Neuron (in vitro differentiated cells): ENCODE data around the gene RARRES1.

ENCODE experiments used
- H2AFZ ChIP-seq: one replicate; pipeline ENCODE4 v1.6.1; 2013; ENCODE audit warnings: low read depth, mild to moderate bottlenecking, inconsistent platforms, low read length, moderate library complexity
- H3K27me3 ChIP-seq: one replicate; pipeline ENCODE4 v1.6.1; 2013; ENCODE audit warnings: low read length; ENCODE audit not compliant: insufficient read depth
- H3K36me3 ChIP-seq: one replicate; pipeline ENCODE4 v1.6.1; 2013; ENCODE audit warnings: low read length; ENCODE audit not compliant: insufficient read depth
- H3K4me1 ChIP-seq: one replicate; pipeline ENCODE4 v1.6.1; 2013; ENCODE audit warnings: low read length; ENCODE audit not compliant: insufficient read depth
- H3K4me3 ChIP-seq: 2 replicates; pipeline ENCODE4 v1.5.1; 2013; ENCODE audit warnings: mild to moderate bottlenecking, low read length, moderate library complexity
- H3K9me3 ChIP-seq: one replicate; pipeline ENCODE4 v1.6.1; 2013; ENCODE audit warnings: low read length

The RARRES1 gene

GRCh38 chr3:158731938-158732855, at the start of gene RARRES1:
RARRES1 (minus strand) TSS chr3:158732457; CDS start chr3:158732415, 42 bp downstream.
- no peak within 1 kb of the TSS for H2AFZ ChIP-seq
- no peak within 1 kb of the TSS for H3K4me3 ChIP-seq
- no peaks in the 10 kb centered on the region for H3K36me3 ChIP-seq
- no peaks in the 10 kb centered on the region for H3K4me1 ChIP-seq
- H3K27me3 ChIP-seq, result no peaks in the 10 kb centered on the region
- H3K9me3 ChIP-seq, result no peaks in the 10 kb centered on the region

- H3K27me3 ChIP-seq, result no peaks in the 10 kb centered on the region
- no peaks in the 10 kb centered on the region for H3K9me3 ChIP-seq
- no peaks in the 10 kb centered on the region for H3K4me1 ChIP-seq
- no peak overlapping the region for H2AFZ ChIP-seq
- no peaks in the 10 kb centered on the region for H3K36me3 ChIP-seq
- no peak overlapping the region for H3K4me3 ChIP-seq
These were observed 49.6 kb upstream of the RARRES1 start for GRCh38 chr3:158781849-158782248.

- no peak overlapping the region for H2AFZ ChIP-seq
- no peaks in the 10 kb centered on the region for H3K36me3 ChIP-seq
- H3K27me3 ChIP-seq, result no peaks in the 10 kb centered on the region
- H3K9me3 ChIP-seq, result no peaks in the 10 kb centered on the region
- no peaks in the 10 kb centered on the region for H3K4me1 ChIP-seq
- H3K4me3 ChIP-seq, result no peak overlapping the region
These were observed 48.9 kb upstream of the RARRES1 start for GRCh38 chr3:158781191-158781590.

GRCh38 chr3:158780766-158781165, 48.5 kb upstream of the RARRES1 start:
- H3K4me1 ChIP-seq, result no peaks in the 10 kb centered on the region
- no peaks in the 10 kb centered on the region for H3K36me3 ChIP-seq
- H3K4me3 ChIP-seq, result no peak overlapping the region
- no peaks in the 10 kb centered on the region for H3K27me3 ChIP-seq
- no peaks in the 10 kb centered on the region for H3K9me3 ChIP-seq
- no peak overlapping the region for H2AFZ ChIP-seq

GRCh38 chr3:158777161-158777873, 45.1 kb upstream of the RARRES1 start:
- Histone ChIP-seq H3K4me3 (no peak overlapping the region), H2AFZ (no peak overlapping the region), H3K4me1 (no peaks in the 10 kb centered on the region), H3K36me3 (no peaks in the 10 kb centered on the region), H3K9me3 (no peaks in the 10 kb centered on the region), H3K27me3 (no peaks in the 10 kb centered on the region)

- H3K4me3 ChIP-seq, result no peak overlapping the region
- H3K4me1 ChIP-seq, result no peaks in the 10 kb centered on the region
- H3K9me3 ChIP-seq, result no peaks in the 10 kb centered on the region
- H2AFZ ChIP-seq, result no peak overlapping the region
- H3K36me3 ChIP-seq, result no peaks in the 10 kb centered on the region
- H3K27me3 ChIP-seq, result no peaks in the 10 kb centered on the region
These were observed 44.3 kb upstream of the RARRES1 start for GRCh38 chr3:158776531-158776930.

GRCh38 chr3:158775426-158776410, 43.5 kb upstream of the RARRES1 start:
- H3K4me3 ChIP-seq, result no peak overlapping the region
- no peaks in the 10 kb centered on the region for H3K9me3 ChIP-seq

GRCh38 chr3:158774965-158775364, 42.7 kb upstream of the RARRES1 start:
- Histone ChIP-seq H3K4me1 (no peaks in the 10 kb centered on the region), H3K36me3 (no peaks in the 10 kb centered on the region), H3K4me3 (no peak overlapping the region), H3K27me3 (no peaks in the 10 kb centered on the region), H3K9me3 (no peaks in the 10 kb centered on the region), H2AFZ (no peak overlapping the region)

More at GRCh38 chr3:158775426-158776410, 43.5 kb upstream of the RARRES1 start:
- Histone ChIP-seq H3K4me1 (no peaks in the 10 kb centered on the region), H2AFZ (no peak overlapping the region), H3K27me3 (no peaks in the 10 kb centered on the region), H3K36me3 (no peaks in the 10 kb centered on the region)

- Histone ChIP-seq H3K27me3 (no peaks in the 10 kb centered on the region), H3K9me3 (no peaks in the 10 kb centered on the region), H3K36me3 (no peaks in the 10 kb centered on the region), H2AFZ (no peak overlapping the region), H3K4me3 (no peak overlapping the region), H3K4me1 (no peaks in the 10 kb centered on the region)
These were observed 41.9 kb upstream of the RARRES1 start for GRCh38 chr3:158773845-158774830.

- Histone ChIP-seq H3K36me3 (no peaks in the 10 kb centered on the region), H3K27me3 (no peaks in the 10 kb centered on the region), H3K9me3 (no peaks in the 10 kb centered on the region), H3K4me3 (no peak overlapping the region), H2AFZ (no peak overlapping the region), H3K4me1 (peaks cover 4% of the 10 kb centered on the region)
These were observed 40.9 kb upstream of the RARRES1 start for GRCh38 chr3:158773166-158773565.

GRCh38 chr3:158771982-158772381, 39.7 kb upstream of the RARRES1 start:
- Histone ChIP-seq H2AFZ (no peak overlapping the region), H3K4me1 (peaks cover 4% of the 10 kb centered on the region), H3K4me3 (no peak overlapping the region), H3K36me3 (no peaks in the 10 kb centered on the region), H3K27me3 (no peaks in the 10 kb centered on the region), H3K9me3 (no peaks in the 10 kb centered on the region)

GRCh38 chr3:158771577-158771976, 39.3 kb upstream of the RARRES1 start:
- no peaks in the 10 kb centered on the region for H3K36me3 ChIP-seq
- H2AFZ ChIP-seq, result no peak overlapping the region
- H3K27me3 ChIP-seq, result no peaks in the 10 kb centered on the region
- no peaks in the 10 kb centered on the region for H3K9me3 ChIP-seq
- H3K4me3 ChIP-seq, result no peak overlapping the region
- H3K4me1 ChIP-seq, result peaks cover 4% of the 10 kb centered on the region
